GM12878 (cell line): Measurements from ENCODE around the gene SLC41A1. TPM values are rescaled to one million over a fixed set of nuclear protein-coding genes. Genes with fewer than 3 reads are reported as not detected.

Source experiments
- BCLAF1 ChIP-seq: fragments of 450-650 bp; IDR thresholded peaks from 2 replicates; pipeline ENCODE4 v1.6.1; 2017; ENCODE audit warnings: antibody characterized with exemption, mild to moderate bottlenecking, moderate library complexity
- CHD2 ChIP-seq: IDR thresholded peaks from 2 replicates; pipeline ENCODE4 v1.6.1; 2011; ENCODE audit warnings: low read depth, low read length, improper control_type of control experiment, borderline replicate concordance
- HDAC6 ChIP-seq: fragments of 200-600 bp; sonication (generic); IDR thresholded peaks from one replicate; pipeline ENCODE4 v1.8.0; 2017; ENCODE audit warnings: antibody characterized with exemption; ENCODE audit not compliant: unreplicated experiment
- IKZF2 ChIP-seq, 2 experiments: fragments of 450-650 bp; IDR thresholded peaks; 2 replicates each; pipeline ENCODE4 v1.6.1; 2017; ENCODE audit warnings: mild to moderate bottlenecking in 2 of 2, moderate library complexity in 2 of 2
- MEF2B ChIP-seq: fragments of 450-650 bp; IDR thresholded peaks from 2 replicates; pipeline ENCODE4 v1.6.1; 2018; ENCODE audit warnings: mild to moderate bottlenecking, moderate library complexity; ENCODE audit not compliant: partially characterized antibody, poor library complexity, severe bottlenecking
- MLLT1 ChIP-seq: fragments of 450-650 bp; IDR thresholded peaks from 2 replicates; pipeline ENCODE4 v1.6.1; 2016; ENCODE audit warnings: mild to moderate bottlenecking
- NFYA ChIP-seq: IDR thresholded peaks from 2 replicates; pipeline ENCODE4 v1.6.1; 2011; ENCODE audit warnings: low read depth, mild to moderate bottlenecking, low read length, improper control_type of control experiment, borderline replicate concordance
- NR2C2 ChIP-seq: IDR thresholded peaks from 2 replicates; pipeline ENCODE4 v1.6.1; 2011; ENCODE audit warnings: borderline replicate concordance, low read depth; ENCODE audit not compliant: control insufficient read depth, insufficient read length
- RAD51 ChIP-seq: fragments of 450-650 bp; IDR thresholded peaks from 2 replicates; pipeline ENCODE4 v1.6.1; 2016; ENCODE audit warnings: moderate library complexity, mild to moderate bottlenecking, inconsistent platforms
- RBBP5 ChIP-seq: fragments of 200-600 bp; sonication (generic); conservative IDR thresholded peaks from 2 replicates; pipeline ENCODE4 v1.6.1; 2016
- RFX5 ChIP-seq: IDR thresholded peaks from 2 replicates; pipeline ENCODE4 v1.6.1; 2011; ENCODE audit warnings: low read depth, low read length, improper control_type of control experiment
- RUNX3 ChIP-seq: IDR thresholded peaks from 2 replicates; pipeline ENCODE4 v1.6.1; 2012; ENCODE audit warnings: low read length, inconsistent platforms
- SMAD1 ChIP-seq: fragments of 450-650 bp; IDR thresholded peaks from 2 replicates; pipeline ENCODE4 v1.6.1; 2018; ENCODE audit warnings: mild to moderate bottlenecking, low read depth; ENCODE audit not compliant: partially characterized antibody
- SMAD5 ChIP-seq: IDR thresholded peaks from 2 replicates; pipeline ENCODE4 v1.6.1; 2016; ENCODE audit warnings: antibody characterized with exemption, low read depth
- SMARCA5 ChIP-seq: fragments of 450-650 bp; IDR thresholded peaks from 2 replicates; pipeline ENCODE4 v1.6.1; 2017; ENCODE audit warnings: mild to moderate bottlenecking
- SP1 ChIP-seq: IDR thresholded peaks from one replicate; pipeline ENCODE4 v1.6.1; 2011; ENCODE audit warnings: low read depth, low read length
- TBL1XR1 ChIP-seq: IDR thresholded peaks from 2 replicates; pipeline ENCODE4 v1.6.1; 2012; ENCODE audit warnings: low read depth, low read length, improper control_type of control experiment
- TCF3 ChIP-seq: IDR thresholded peaks from 2 replicates; pipeline ENCODE4 v1.6.1; 2012; ENCODE audit warnings: low read depth, mild to moderate bottlenecking, low read length, borderline replicate concordance; ENCODE audit not compliant: insufficient read depth
- USF2 ChIP-seq: IDR thresholded peaks from 2 replicates; pipeline ENCODE4 v1.6.1; 2011; ENCODE audit warnings: low read depth, low read length, improper control_type of control experiment, borderline replicate concordance
- ZNF207 ChIP-seq: fragments of 450-650 bp; IDR thresholded peaks from 2 replicates; pipeline ENCODE4 v1.6.1; 2014; ENCODE audit warnings: antibody characterized with exemption, mild to moderate bottlenecking, borderline replicate concordance
- ZSCAN29 ChIP-seq: fragments of 450-650 bp; IDR thresholded peaks from 2 replicates; pipeline ENCODE4 v1.6.1; 2017; ENCODE audit warnings: mild to moderate bottlenecking, moderate library complexity
- polyA plus RNA-seq, 11 experiments: library from polyadenylated mRNA; depleted of rRNA in 4 of 11; unstranded in 6 of 11; stranded (reverse) in 5 of 11; fragments of >200 nt; fragmentation: Nextera tagmentation in 4 of 11; fragmentation: Illumina TruSeq in 1 of 11; extraction: Ambion mirVana in 4 of 11; extraction: Trizol in 1 of 11; gene quantifications; 1 replicate in 1 of 11; 2 replicates in 10 of 11; pipeline versions ENCODE4 v1.2.1 to v1.2.3, GENCODE V29; 2011 to 2016; ENCODE audit warnings: inconsistent platforms in 2 of 11, missing spikeins in 2 of 11, low read depth in 1 of 11
- total RNA-seq, 4 experiments: library from RNA; depleted of rRNA in 3 of 4; stranded (reverse); fragments of >200 nt in 3 of 4; fragmentation: Illumina TruSeq in 1 of 4; extraction: Trizol in 1 of 4; gene quantifications; 2 replicates each; pipeline versions ENCODE4 v1.2.1 to v1.2.3, GENCODE V29; 2013 to 2021

Gene SLC41A1
- total and polyA plus RNA-seq, 10 of the 15 experiments (the other 5 are each of a cell fraction or from before 2014, with no cell fraction given) = 0.13 to 11.3 (median 0.42) TPM

- no peak for TF ChIP-seq BCLAF1
- peak; percentile 83 for TF ChIP-seq CHD2
- peak; percentile 86 for TF ChIP-seq MLLT1
- peak; percentile 18; the same call in 1 of the 2 replicates for TF ChIP-seq NFYA
- TF ChIP-seq SMARCA5 = no peak
- no peak for TF ChIP-seq ZSCAN29
- no peak for TF ChIP-seq USF2
- TF ChIP-seq RAD51 = peak; percentile 75
- peak; percentile 76 to 88 for TF ChIP-seq IKZF2 (IDR thresholded peaks at IDR 0.05)
- TF ChIP-seq RFX5 = no peak
- TF ChIP-seq RBBP5 = no peak
- TF ChIP-seq SMAD5 = no peak; the same call in 1 of the 2 replicates
- peak; percentile 84 for TF ChIP-seq RUNX3
- peak; percentile 28 for TF ChIP-seq SMAD1
- no peak for TF ChIP-seq HDAC6
- TF ChIP-seq MEF2B = peak; percentile 70
- TF ChIP-seq ZNF207 = peak; percentile 74; the same call in 1 of the 2 replicates
- TF ChIP-seq SP1 = peak; percentile 94
- TF ChIP-seq TCF3 = no peak
- no peak for TF ChIP-seq NR2C2
- peak; percentile 16; the same call in 1 of the 2 replicates for TF ChIP-seq TBL1XR1
- TF ChIP-seq, all 136 proteins: peak for 64
Measured at GRCh38 chr1:205750138-205751035, 62.6 kb downstream of the SLC41A1 start, which contains the start of gene NUCKS1 (continued).
